ENCODE measurements around the gene MED8. TPM values are rescaled to one million over a fixed set of nuclear protein-coding genes. Genes with fewer than 3 reads are reported as not detected.

MED8 gene
- total and polyA plus RNA-seq, 2 of the 13 experiments (the other 11 are each of a cell fraction or from before 2014, with no cell fraction given), result 16.9 to 77.4 TPM

GRCh38 chr1:43358746-43359693, 30.6 kb downstream of the MED8 start, which contains the start of gene CDC20 (continued):
- TF ChIP-seq ZNF562 (CRISPR knock-in tag; IDR thresholded peaks at IDR 0.05; ENCODE audit: borderline replicate concordance) (peak; percentile 40; the same call in 1 of the 2 replicates), MEF2D (CRISPR knock-in tag; IDR thresholded peaks at IDR 0.05) (no peak), ZFP36L1 (CRISPR knock-in tag; IDR thresholded peaks at IDR 0.05) (peak; percentile 99), HOMEZ (CRISPR knock-in tag; IDR thresholded peaks at IDR 0.05; ENCODE audit: low read depth) (peak; percentile 92), GRHL1 (CRISPR knock-in tag; conservative IDR thresholded peaks at IDR 0.05) (peak; percentile 67; the same call in 1 of the 2 replicates), POLR2A (IDR thresholded peaks at IDR 0.05; ENCODE audit: insufficient read depth in 1 of 2, low read depth in 2 of 2, low read length in 2 of 2) (peak; percentile 82 to 87), ZSCAN9 (CRISPR knock-in tag; IDR thresholded peaks at IDR 0.05; ENCODE audit: borderline replicate concordance) (peak; percentile 20; the same call in 1 of the 2 replicates), NCOA2 (CRISPR knock-in tag; IDR thresholded peaks at IDR 0.05) (0 out of 2 replicates have a peak, but pooled peaks have one; percentile 16), KAT2B (IDR thresholded peaks at IDR 0.05; ENCODE audit: borderline replicate concordance, low read depth, low read length) (no peak), E2F5 (CRISPR knock-in tag; conservative IDR thresholded peaks at IDR 0.05) (peak; percentile 93), ELF4 (CRISPR knock-in tag; IDR thresholded peaks at IDR 0.05; ENCODE audit: borderline replicate concordance) (0 out of 2 replicates have a peak, but pooled peaks have one; percentile 65), ZNF354B (CRISPR knock-in tag; IDR thresholded peaks at IDR 0.05) (peak; percentile 95; the same call in 1 of the 2 replicates), RBFOX2 (IDR thresholded peaks at IDR 0.05; ENCODE audit: low read depth, low read length) (peak; percentile 76), ATF7 (IDR thresholded peaks at IDR 0.05) (no peak), ATF7 (CRISPR knock-in tag; IDR thresholded peaks at IDR 0.05) (no peak), NR2C2 (CRISPR knock-in tag; IDR thresholded peaks at IDR 0.05; ENCODE audit: borderline replicate concordance) (peak; percentile 30; the same call in 1 of the 2 replicates), ZNF546 (CRISPR knock-in tag; conservative IDR thresholded peaks at IDR 0.05) (0 out of 2 replicates have a peak, but pooled peaks have one; percentile 50), DR1 (CRISPR knock-in tag; IDR thresholded peaks at IDR 0.05) (peak; percentile 89), REXO4 (CRISPR knock-in tag; IDR thresholded peaks at IDR 0.05; ENCODE audit: borderline replicate concordance) (0 out of 2 replicates have a peak, but pooled peaks have one; percentile 16), KLF16 (CRISPR knock-in tag; IDR thresholded peaks at IDR 0.05) (peak in 1 of 2 experiments; percentile 71; a peak in 2 of 4 replicates), ZBTB8A (CRISPR knock-in tag; IDR thresholded peaks at IDR 0.05; ENCODE audit: borderline replicate concordance, low read depth) (no peak), REL (CRISPR knock-in tag; conservative IDR thresholded peaks at IDR 0.05) (peak; percentile 98)
- TF ChIP-seq, protein P1, sequence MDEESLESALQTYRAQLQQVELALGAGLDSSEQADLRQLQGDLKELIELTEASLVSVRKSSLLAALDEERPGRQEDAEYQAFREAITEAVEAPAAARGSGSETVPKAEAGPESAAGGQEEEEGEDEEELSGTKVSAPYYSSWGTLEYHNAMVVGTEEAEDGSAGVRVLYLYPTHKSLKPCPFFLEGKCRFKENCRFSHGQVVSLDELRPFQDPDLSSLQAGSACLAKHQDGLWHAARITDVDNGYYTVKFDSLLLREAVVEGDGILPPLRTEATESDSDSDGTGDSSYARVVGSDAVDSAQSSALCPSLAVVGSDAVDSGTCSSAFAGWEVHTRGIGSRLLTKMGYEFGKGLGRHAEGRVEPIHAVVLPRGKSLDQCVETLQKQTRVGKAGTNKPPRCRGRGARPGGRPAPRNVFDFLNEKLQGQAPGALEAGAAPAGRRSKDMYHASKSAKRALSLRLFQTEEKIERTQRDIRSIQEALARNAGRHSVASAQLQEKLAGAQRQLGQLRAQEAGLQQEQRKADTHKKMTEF (CRISPR knock-in tag; IDR thresholded peaks at IDR 0.05), result peak; percentile 17; the same call in 1 of the 2 replicates

Measured in HepG2 (cell line).